Amygdala (tissue), 56 donors: Measurements from ENCODE around the gene KCNQ1OT1.

Experiments used
- DNase-seq, 56 donors: peaks; one replicate each; lab custom pipeline; 2025; lab: John Stamatoyannopoulos, UW

Gene KCNQ1OT1

GRCh38 chr11:2576549-2576948 lies 123.2 kb downstream of the KCNQ1OT1 start:
- DNase-seq, result no peak

- DNase-seq, result no peak
These were observed 123.7 kb downstream of the KCNQ1OT1 start for GRCh38 chr11:2576111-2576510.

- no peak for DNase-seq
These were observed 124.2 kb downstream of the KCNQ1OT1 start for GRCh38 chr11:2575591-2576051.

- peak in 25 of 56 donors; percentile 8 to 79 (median 54) for DNase-seq
These were observed 125.0 kb downstream of the KCNQ1OT1 start for GRCh38 chr11:2574553-2575535.

- DNase-seq, result no peak
These were observed 125.7 kb downstream of the KCNQ1OT1 start for GRCh38 chr11:2574043-2574552.

GRCh38 chr11:2573240-2574042 lies 126.4 kb downstream of the KCNQ1OT1 start:
- no peak for DNase-seq

- DNase-seq, result no peak
These were observed 127.1 kb downstream of the KCNQ1OT1 start for GRCh38 chr11:2572491-2573239.

- DNase-seq, result no peak
These were observed 128.1 kb downstream of the KCNQ1OT1 start for GRCh38 chr11:2571598-2572281.

GRCh38 chr11:2570841-2571597 lies 128.8 kb downstream of the KCNQ1OT1 start:
- no peak for DNase-seq

- no peak for DNase-seq
These were observed 129.5 kb downstream of the KCNQ1OT1 start for GRCh38 chr11:2570211-2570811.

- no peak for DNase-seq
These were observed 130.0 kb downstream of the KCNQ1OT1 start for GRCh38 chr11:2569731-2570210.

- no peak for DNase-seq
These were observed 130.5 kb downstream of the KCNQ1OT1 start for GRCh38 chr11:2569321-2569721.

- no peak for DNase-seq
These were observed 132.6 kb downstream of the KCNQ1OT1 start for GRCh38 chr11:2567026-2567671.

- DNase-seq, result peak in 1 of 56 donors; percentile 25
These were observed 133.4 kb downstream of the KCNQ1OT1 start for GRCh38 chr11:2566223-2567025.

- DNase-seq, result no peak
These were observed 134.2 kb downstream of the KCNQ1OT1 start for GRCh38 chr11:2565447-2566222.
